Endothelial cell of umbilical vein (primary cell): ENCODE measurements around the gene MMD. TPM values are rescaled to one million over a fixed set of nuclear protein-coding genes. Genes with fewer than 3 reads are reported as not detected.
"Not testable (repeated sequence)": the region's sequence is repeated elsewhere in the genome, so short reads cannot be mapped to it uniquely, and the experiment has no call there.

ENCODE experiments used
- BruUV-seq: library from RNA; stranded (reverse); fragments of 400-500 nt; replicated peaks from 2 replicates; lab custom pipeline; 2021; lab: Mats Ljungman, UMichigan
- CTCF ChIA-PET: fragments of 300-600, 350-600 bp; sonication (Branson Sonifier 250); formaldehyde crosslinking; loops from one replicate; lab custom pipeline; 2021; ENCODE audit warnings: antibody characterized with exemption, inconsistent platforms; lab: Charles Lee
- POLR2A ChIA-PET: fragments of 300-600, 350-600 bp; sonication (Branson Sonifier 250); formaldehyde crosslinking; loops from one replicate; lab custom pipeline; 2021; ENCODE audit warnings: antibody characterized with exemption, inconsistent platforms; lab: Charles Lee
- DNase-seq: peaks from one replicate; pipeline ENCODE4 v3.0.0-alpha.2; 2011; ENCODE audit warnings: low read depth, low spot score
- FAIRE-seq: peaks from 2 replicates; lab custom pipeline; 2011; peaks lifted over from hg19 to GRCh38; lab: Jason Lieb, UNC
- H2AFZ ChIP-seq: 2 replicates; pipeline ENCODE4 v1.6.0; 2012; ENCODE audit warnings: low read depth, low read length, control low read depth, inconsistent platforms
- H3K27ac ChIP-seq: 2 replicates; pipeline ENCODE4 v1.5.1; 2011; ENCODE audit warnings: low read depth, mild to moderate bottlenecking, control low read depth, low read length, moderate library complexity; ENCODE audit not compliant: insufficient read depth
- H3K27me3 ChIP-seq, 2 experiments: 2 replicates each; pipeline versions ENCODE4 v1.6.0 to v1.6.1; 2011; ENCODE audit warnings: low read length in 2 of 2, mixed read lengths in 1 of 2; ENCODE audit not compliant: control insufficient read depth in 2 of 2, insufficient read depth in 2 of 2
- H3K36me3 ChIP-seq, 2 experiments: 2 replicates in 1 of 2; 3 replicates in 1 of 2; pipeline ENCODE4 v1.5.1; 2011; ENCODE audit warnings: low read length in 2 of 2, mild to moderate bottlenecking in 1 of 2, moderate library complexity in 1 of 2; ENCODE audit not compliant: control insufficient read depth in 2 of 2, insufficient read depth in 2 of 2; ENCODE audit errors: extremely low read depth in 1 of 2
- H3K4me1 ChIP-seq: 3 replicates; pipeline ENCODE4 v1.5.1; 2011; ENCODE audit warnings: mild to moderate bottlenecking, low read length; ENCODE audit not compliant: control insufficient read depth, insufficient read depth; ENCODE audit errors: extremely low read depth
- H3K4me2 ChIP-seq: 2 replicates; pipeline ENCODE4 v1.6.1; 2011; ENCODE audit warnings: low read length, control low read depth, mixed read lengths; ENCODE audit not compliant: insufficient read depth
- H3K4me3 ChIP-seq, 3 experiments: fragments of 200-600 bp in 1 of 3; sonication (generic), shearing (Covaris generic) in 1 of 3; replicated peaks in 1 of 3; 2 replicates each; pipeline ENCODE4 v1.5.1; 2011 to 2016; ENCODE audit warnings: control low read depth in 3 of 3, low read length in 3 of 3, mild to moderate bottlenecking in 2 of 3, inconsistent platforms in 1 of 3, low read depth in 1 of 3, moderate library complexity in 1 of 3; ENCODE audit not compliant: insufficient read depth in 1 of 3
- H3K79me2 ChIP-seq: 2 replicates; pipeline ENCODE4 v1.6.0; 2012; ENCODE audit warnings: low read length, inconsistent platforms; ENCODE audit not compliant: control insufficient read depth, insufficient read depth
- H3K9ac ChIP-seq: replicated peaks from 2 replicates; pipeline ENCODE3; 2011; ENCODE audit warnings: low read length, control low read depth; ENCODE audit not compliant: insufficient read depth; ENCODE audit errors: extremely low read depth
- H3K9me1 ChIP-seq: replicated peaks from 3 replicates; pipeline ENCODE4 v1.6.0; 2011; ENCODE audit warnings: mild to moderate bottlenecking, low read length; ENCODE audit not compliant: control insufficient read depth, insufficient read depth; ENCODE audit errors: extremely low read depth
- H3K9me3 ChIP-seq: replicated peaks from 2 replicates; pipeline ENCODE4 v1.5.1; 2012; ENCODE audit warnings: low read length, inconsistent platforms; ENCODE audit not compliant: control insufficient read depth, insufficient read depth
- H4K20me1 ChIP-seq: replicated peaks from 2 replicates; pipeline ENCODE3; 2011; ENCODE audit warnings: mild to moderate bottlenecking, low read length; ENCODE audit not compliant: control insufficient read depth, insufficient read depth; ENCODE audit errors: extremely low read depth
- CTCF ChIP-seq, 2 donors: IDR thresholded peaks; 1 replicate in 1 of 2; 2 replicates in 1 of 2; pipeline ENCODE4 v1.5.1; 2011; ENCODE audit warnings: low read length in 2 of 2, mild to moderate bottlenecking in 2 of 2, moderate library complexity in 2 of 2, control low read depth in 1 of 2, inconsistent platforms in 1 of 2, low read depth in 1 of 2; ENCODE audit not compliant: insufficient read depth in 1 of 2; ENCODE audit errors: extremely low read depth in 1 of 2
- EZH2 ChIP-seq: IDR thresholded peaks from 2 replicates; pipeline ENCODE4 v1.6.1; 2012; ENCODE audit warnings: borderline replicate concordance, low read depth, mild to moderate bottlenecking, moderate library complexity, low read length, inconsistent platforms; ENCODE audit not compliant: severe bottlenecking
- FOS ChIP-seq: IDR thresholded peaks from 2 replicates; pipeline ENCODE4 v1.6.1; 2011; ENCODE audit warnings: mild to moderate bottlenecking, low read length, moderate library complexity, borderline replicate concordance; ENCODE audit not compliant: insufficient read depth
- GATA2 ChIP-seq: IDR thresholded peaks from 2 replicates; pipeline ENCODE4 v1.7.0; 2011; ENCODE audit warnings: low read depth, mild to moderate bottlenecking, moderate library complexity, mixed read lengths, low read length; ENCODE audit not compliant: insufficient read length, insufficient read depth
- JUN ChIP-seq: IDR thresholded peaks from 2 replicates; pipeline ENCODE4 v1.6.1; 2011; ENCODE audit warnings: borderline replicate concordance, low read depth; ENCODE audit not compliant: insufficient read length, insufficient read depth
- MYC ChIP-seq: IDR thresholded peaks from one replicate; pipeline ENCODE4 v1.6.1; 2011; ENCODE audit warnings: mild to moderate bottlenecking, low read depth, low read length
- POLR2A ChIP-seq: IDR thresholded peaks from 2 replicates; pipeline ENCODE4 v1.6.1; 2012; ENCODE audit warnings: low read depth, mild to moderate bottlenecking, control low read depth, low read length
- POLR2AphosphoS5 ChIP-seq: IDR thresholded peaks from 2 replicates; pipeline ENCODE4 v1.6.1; 2012; ENCODE audit warnings: low read depth, mild to moderate bottlenecking, control low read depth, low read length, moderate library complexity; ENCODE audit not compliant: insufficient read depth
- dilution Hi-C: fragments of 300-500 bp; cut with MboI; formaldehyde crosslinking; loops from one replicate; pipeline ENCODE4 v1.15.0; 2019; ENCODE audit warnings: low sequenced_read_pairs; ENCODE audit not compliant: extremely low pct_ligation_motif_present
- intact Hi-C: fragments of 100-400 bp; cut with micrococcal nuclease; formaldehyde crosslinking; loops from one replicate; pipeline ENCODE4 v1.10.0; 2022
- polyA plus RNA-seq, 4 experiments: library from polyadenylated mRNA; depleted of rRNA in 3 of 4; stranded (reverse) in 3 of 4; unstranded in 1 of 4; fragments of >200 nt; gene quantifications; 2 replicates each; pipeline versions ENCODE4 v1.2.1 to v1.2.3, GENCODE V29; 2011 to 2012; ENCODE audit warnings: missing spikeins in 1 of 4
- total RNA-seq: library from RNA; stranded (reverse); gene quantifications from 2 replicates; pipeline ENCODE4 v1.2.3, GENCODE V29; 2021
- TF ChIP-seq, protein P1 (sequence below): IDR thresholded peaks from 2 replicates; pipeline ENCODE4 v1.6.1; 2011; ENCODE audit not compliant: insufficient read depth, insufficient read length

MMD gene
- total and polyA plus RNA-seq, 2 donors (not counting 3 experiments of a cell fraction or from before 2014, with no cell fraction given) = 5.6 to 9.3 TPM

DNA sequence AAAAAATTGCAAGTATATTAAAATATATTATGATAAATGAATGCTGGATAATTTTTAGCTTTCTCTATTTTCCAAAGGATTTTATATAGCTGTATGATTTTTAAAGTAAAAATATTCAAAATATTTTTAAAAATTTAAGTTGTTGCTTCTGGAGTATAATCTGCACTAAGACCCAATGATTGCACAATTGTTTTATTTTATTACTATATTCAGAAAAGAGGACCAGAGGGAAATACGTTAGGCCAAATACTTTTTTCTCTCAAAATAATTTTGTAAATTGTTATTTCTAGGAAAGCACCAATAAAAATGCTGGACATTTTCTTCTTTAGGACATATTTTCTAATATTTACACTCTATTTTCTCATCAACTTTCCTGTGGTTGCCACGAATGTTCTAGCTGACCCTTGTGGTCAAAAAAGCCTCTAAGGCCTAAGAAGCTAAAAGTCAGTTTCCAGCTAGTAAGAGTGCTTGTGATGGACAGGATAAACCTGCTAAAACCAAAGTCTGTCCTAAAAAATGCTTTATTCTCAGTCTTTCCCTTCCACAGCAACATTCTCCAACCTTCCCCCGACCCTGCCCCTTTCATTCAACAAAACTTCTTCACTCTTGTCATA lies 31.2 kb downstream of the MMD start:
- H3K4me3 ChIP-seq = no peak overlapping the region
- H3K9me1 ChIP-seq = no peaks in the 10 kb centered on the region
- H3K27me3 ChIP-seq = no peaks in the 10 kb centered on the region
- FAIRE-seq (no peak), DNase-seq (no peak)
- intact Hi-C loops (no loop called here), dilution Hi-C loops (no loop called here)
- no peak overlapping the region for H3K9ac ChIP-seq
- ChIA-PET CTCF (interaction anchor here (1.2 to 1.6 kb wide), 3 partner anchors 9 to 124 kb away, joined by 3 to 4 read pairs (median 3); no protein-coding TSS in a partner anchor), POLR2A (no interaction called here)
- TF ChIP-seq, protein P1, sequence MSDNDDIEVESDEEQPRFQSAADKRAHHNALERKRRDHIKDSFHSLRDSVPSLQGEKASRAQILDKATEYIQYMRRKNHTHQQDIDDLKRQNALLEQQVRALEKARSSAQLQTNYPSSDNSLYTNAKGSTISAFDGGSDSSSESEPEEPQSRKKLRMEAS = no peak
- TF ChIP-seq FOS (no peak), POLR2A (no peak), MYC (no peak), GATA2 (no peak), POLR2AphosphoS5 (no peak), JUN (no peak), CTCF (IDR thresholded peaks at IDR 0.05; ENCODE audit: extremely low read depth in 1 of 2, insufficient read depth in 1 of 2, low read depth in 1 of 2, low read length in 2 of 2) (no peak), EZH2 (no peak)
- H3K36me3 ChIP-seq = no peaks in the 10 kb centered on the region
- H3K4me1 ChIP-seq = no peaks in the 10 kb centered on the region
- H3K27ac ChIP-seq = no peak overlapping the region
- H3K4me2 ChIP-seq = no peak overlapping the region
- H3K79me2 ChIP-seq = no peaks in the 10 kb centered on the region
- H3K9me3 ChIP-seq = no peaks in the 10 kb centered on the region
- H4K20me1 ChIP-seq = no peaks in the 10 kb centered on the region
- no peak overlapping the region for H2AFZ ChIP-seq
- no TSS peak for BruUV-seq

GRCh38 chr17:55389715-55390114 lies 31.9 kb downstream of the MMD start:
- H3K79me2 ChIP-seq, intact Hi-C loops, BruUV-seq, H3K4me3 ChIP-seq, POLR2A ChIA-PET, H3K36me3 ChIP-seq, H3K4me1 ChIP-seq, H3K4me2 ChIP-seq, DNase-seq, H3K9me3 ChIP-seq, dilution Hi-C loops, FAIRE-seq, H3K9ac ChIP-seq, H3K9me1 ChIP-seq, H3K27me3 ChIP-seq, H2AFZ ChIP-seq, H3K27ac ChIP-seq, H4K20me1 ChIP-seq: not testable (repeated sequence)
- CTCF ChIA-PET = interaction anchor here (1.2 to 1.6 kb wide), 3 partner anchors 9 to 125 kb away, joined by 3 to 4 read pairs (median 3); no protein-coding TSS in a partner anchor
